ENCODE measurements around the gene NDOR1.

Gene NDOR1

DNA sequence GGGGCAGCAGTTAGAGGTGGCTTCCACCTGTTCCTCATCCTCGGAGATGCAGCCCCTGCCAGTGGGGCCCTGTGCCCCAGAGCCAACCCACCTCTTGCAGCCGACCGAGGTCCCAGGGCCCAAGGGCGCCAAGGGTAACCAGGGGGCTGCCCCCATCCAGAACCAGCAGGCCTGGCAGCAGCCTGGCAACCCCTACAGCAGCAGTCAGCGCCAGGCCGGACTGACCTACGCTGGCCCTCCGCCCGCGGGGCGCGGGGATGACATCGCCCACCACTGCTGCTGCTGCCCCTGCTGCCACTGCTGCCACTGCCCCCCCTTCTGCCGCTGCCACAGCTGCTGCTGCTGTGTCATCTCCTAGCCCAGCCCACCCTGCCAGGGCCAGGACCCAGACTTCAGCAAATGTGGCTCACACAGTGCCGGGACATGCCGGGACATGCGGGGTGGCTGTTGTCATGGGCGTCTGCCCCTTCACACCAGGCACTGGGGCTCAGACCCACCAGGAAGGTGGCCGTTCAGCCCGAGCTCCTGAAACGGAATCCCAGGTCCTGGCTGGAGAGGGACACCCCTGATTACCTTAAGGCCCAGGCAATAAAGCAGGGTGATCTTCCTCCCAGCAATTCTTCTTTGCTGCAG lies 20.3 kb downstream of the NDOR1 start:
- peaks cover 24% of the 10 kb centered on the region for H3K27me3 ChIP-seq (ENCODE audit: control insufficient read depth, insufficient read depth, low read length)
- no peaks in the 10 kb centered on the region for H3K36me3 ChIP-seq (ENCODE audit: control insufficient read depth, insufficient read depth, low read length)
- no peak overlapping the region for H3K4me3 ChIP-seq (ENCODE audit: low read length)
- peaks cover 8% of the 10 kb centered on the region for H3K4me1 ChIP-seq (ENCODE audit: control insufficient read depth, insufficient read depth, low read length)
- H3K9ac ChIP-seq (ENCODE audit: low read length) = no peak overlapping the region
- no peak overlapping the region for H3K27ac ChIP-seq (ENCODE audit: low read depth, low read length)

DNA sequence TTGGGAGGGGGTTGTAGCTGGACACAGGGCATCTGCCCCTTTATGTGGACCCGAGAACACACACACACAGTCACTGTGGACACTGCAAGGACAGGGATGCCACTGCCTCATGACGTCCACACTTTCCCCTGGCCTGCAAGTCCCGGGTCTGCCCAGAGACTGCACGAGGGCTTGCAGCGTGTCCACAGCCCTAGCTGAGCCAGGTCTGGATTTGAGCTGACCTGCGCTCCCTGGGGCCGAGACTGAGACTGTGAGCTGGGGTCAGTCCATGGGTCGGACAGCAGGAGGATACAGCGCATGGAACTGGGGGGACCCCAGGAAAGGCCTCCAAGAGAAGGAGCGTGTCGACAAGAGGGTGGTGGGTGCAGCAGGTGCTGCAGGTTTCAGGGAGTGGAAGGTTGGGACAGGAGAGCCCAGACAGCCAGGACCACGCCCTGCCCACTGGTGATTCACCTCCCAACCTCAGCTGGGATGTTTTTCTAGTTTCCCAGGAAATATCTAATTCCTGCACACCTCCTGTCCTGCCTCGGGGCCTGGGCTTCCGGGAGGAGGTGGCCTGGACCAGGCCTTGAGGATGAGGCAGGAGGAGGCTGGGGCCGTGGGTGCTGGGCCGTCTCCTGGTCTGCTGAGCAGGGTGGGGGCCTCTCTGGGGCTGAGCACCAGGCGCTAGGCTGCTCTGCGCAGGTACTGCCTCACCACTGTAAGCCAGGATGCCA lies 21.0 kb downstream of the NDOR1 start:
- H3K9ac ChIP-seq (ENCODE audit: low read length) = no peak overlapping the region

DNA sequence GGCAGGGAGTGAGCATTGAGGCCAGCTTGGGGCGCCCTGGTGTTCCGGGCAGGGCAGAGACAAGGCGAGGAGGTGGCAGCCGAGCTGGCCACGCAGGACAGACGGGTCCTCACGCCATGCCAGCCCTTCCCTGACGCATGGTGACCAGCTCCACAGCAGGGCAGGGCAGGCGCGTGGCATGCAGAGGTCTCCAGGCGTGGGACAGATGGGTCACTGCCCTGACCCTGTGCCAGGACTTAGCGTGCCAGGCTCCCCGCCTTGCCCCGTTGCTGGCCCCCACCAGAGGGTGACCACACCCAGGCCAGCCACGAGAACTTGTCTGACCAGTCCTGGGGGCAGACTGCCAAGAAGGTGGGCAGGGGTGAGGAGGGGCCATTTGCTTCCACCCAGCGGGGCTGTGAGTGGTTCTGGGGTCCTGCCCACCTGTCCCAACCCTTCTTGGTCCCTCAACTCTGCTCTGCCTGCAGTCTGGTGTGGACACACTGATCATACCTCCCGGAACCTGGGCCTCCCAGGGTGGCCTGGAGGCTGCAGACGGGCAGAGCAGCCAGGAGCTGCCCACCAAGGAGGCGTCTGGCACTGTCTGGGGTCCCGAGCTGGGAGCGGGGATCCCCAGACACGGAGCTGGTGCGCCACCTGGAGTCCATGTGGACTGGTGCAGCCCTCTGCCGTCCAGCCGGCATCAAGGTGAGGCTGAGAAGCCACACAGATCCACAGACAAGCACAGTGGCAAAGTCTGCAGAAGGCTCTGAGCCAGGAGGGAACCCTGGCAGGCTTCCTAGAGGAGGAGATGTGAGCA lies 21.8 kb downstream of the NDOR1 start, which contains the start of gene RNF224:
TSS of gene RNF224 (plus strand) at position 449 of the 799 bp plus-strand sequence. CDS start 834 bp downstream, outside the sequence.
- no peak within 1 kb of the TSS for H3K27ac ChIP-seq (ENCODE audit: low read depth, low read length)

More for the DNA sequence above, 21.0 kb downstream of the NDOR1 start:
- H3K4me3 ChIP-seq (ENCODE audit: low read length) = no peak overlapping the region
- H3K36me3 ChIP-seq (ENCODE audit: control insufficient read depth, insufficient read depth, low read length) = no peaks in the 10 kb centered on the region
- H3K27ac ChIP-seq (ENCODE audit: low read depth, low read length) = no peak overlapping the region
- peaks cover 24% of the 10 kb centered on the region for H3K27me3 ChIP-seq (ENCODE audit: control insufficient read depth, insufficient read depth, low read length)
- H3K4me1 ChIP-seq (ENCODE audit: control insufficient read depth, insufficient read depth, low read length) = peaks cover 8% of the 10 kb centered on the region

DNA sequence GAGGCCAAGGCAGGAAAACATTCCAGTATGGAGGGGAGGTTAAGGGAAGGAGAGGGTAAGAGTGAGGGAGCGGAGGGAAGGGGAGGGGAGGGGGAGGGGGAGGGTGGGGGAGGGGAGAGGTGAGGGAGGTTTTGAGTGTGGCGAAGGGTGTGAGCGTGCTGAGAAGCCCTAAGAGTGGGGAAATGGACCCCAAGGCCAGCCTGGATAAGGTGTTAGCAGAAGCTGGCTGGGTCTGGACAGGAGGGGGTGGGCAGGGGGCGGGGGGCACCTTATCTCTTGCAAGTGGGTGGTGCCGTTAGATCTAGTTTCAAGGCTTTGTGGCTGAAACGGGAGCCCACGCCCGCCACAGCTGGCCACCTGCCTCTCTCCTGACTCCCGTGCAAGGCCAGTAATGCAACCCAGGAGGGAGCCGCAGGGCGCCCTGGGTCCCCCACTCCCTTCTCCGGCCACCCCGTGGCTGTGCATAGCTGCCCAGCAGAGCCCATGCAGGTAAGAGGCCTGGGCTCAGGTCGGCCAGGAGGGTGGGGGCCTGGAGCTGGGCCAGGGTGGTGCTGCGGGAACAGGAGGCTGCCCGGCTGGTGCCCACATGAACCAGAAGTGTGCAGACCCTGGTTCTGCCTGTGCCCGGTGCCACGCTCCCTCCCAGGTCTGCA lies 22.5 kb downstream of the NDOR1 start:
- H3K9ac ChIP-seq (ENCODE audit: low read length) = no peak overlapping the region
- H3K27me3 ChIP-seq (ENCODE audit: control insufficient read depth, insufficient read depth, low read length) = peaks cover 28% of the 10 kb centered on the region
- peaks cover 4% of the 10 kb centered on the region for H3K4me1 ChIP-seq (ENCODE audit: control insufficient read depth, insufficient read depth, low read length)
- H3K36me3 ChIP-seq (ENCODE audit: control insufficient read depth, insufficient read depth, low read length) = no peaks in the 10 kb centered on the region
- no peak overlapping the region for H3K27ac ChIP-seq (ENCODE audit: low read depth, low read length)
- no peak overlapping the region for H3K4me3 ChIP-seq (ENCODE audit: low read length)

More for the DNA sequence above, 21.8 kb downstream of the NDOR1 start, which contains the start of gene RNF224:
- Histone ChIP-seq H3K9ac (ENCODE audit: low read length) (no peak within 1 kb of the TSS), H3K4me3 (ENCODE audit: low read length) (no peak within 1 kb of the TSS), H3K4me1 (ENCODE audit: control insufficient read depth, insufficient read depth, low read length) (peaks cover 8% of the 10 kb centered on the region), H3K27me3 (ENCODE audit: control insufficient read depth, insufficient read depth, low read length) (peaks cover 25% of the 10 kb centered on the region), H3K36me3 (ENCODE audit: control insufficient read depth, insufficient read depth, low read length) (no peaks in the 10 kb centered on the region)

DNA sequence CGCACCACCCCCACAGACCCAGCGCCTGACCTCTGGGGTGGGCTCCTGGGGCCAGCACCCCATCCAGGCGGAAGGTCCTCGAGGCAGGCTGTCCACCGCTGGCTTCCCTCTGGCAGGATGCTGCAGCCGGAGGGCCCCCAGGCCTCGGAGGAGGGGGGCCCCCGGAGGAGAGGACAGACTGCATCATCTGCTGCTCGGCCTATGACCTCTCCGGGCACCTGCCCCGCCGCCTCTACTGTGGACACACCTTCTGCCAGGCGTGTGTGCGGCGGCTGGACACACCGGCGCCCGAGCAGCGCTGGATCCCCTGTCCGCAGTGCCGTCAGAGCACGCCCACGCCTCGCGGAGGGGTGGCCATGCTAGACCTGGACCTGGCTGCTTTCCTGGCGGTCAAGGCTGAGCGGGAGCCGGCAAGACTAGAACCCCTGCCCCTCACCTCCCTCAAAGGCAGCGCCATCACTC lies 23.0 kb downstream of the NDOR1 start:
- H3K4me1 ChIP-seq (ENCODE audit: control insufficient read depth, insufficient read depth, low read length) = peaks cover 3% of the 10 kb centered on the region

DNA sequence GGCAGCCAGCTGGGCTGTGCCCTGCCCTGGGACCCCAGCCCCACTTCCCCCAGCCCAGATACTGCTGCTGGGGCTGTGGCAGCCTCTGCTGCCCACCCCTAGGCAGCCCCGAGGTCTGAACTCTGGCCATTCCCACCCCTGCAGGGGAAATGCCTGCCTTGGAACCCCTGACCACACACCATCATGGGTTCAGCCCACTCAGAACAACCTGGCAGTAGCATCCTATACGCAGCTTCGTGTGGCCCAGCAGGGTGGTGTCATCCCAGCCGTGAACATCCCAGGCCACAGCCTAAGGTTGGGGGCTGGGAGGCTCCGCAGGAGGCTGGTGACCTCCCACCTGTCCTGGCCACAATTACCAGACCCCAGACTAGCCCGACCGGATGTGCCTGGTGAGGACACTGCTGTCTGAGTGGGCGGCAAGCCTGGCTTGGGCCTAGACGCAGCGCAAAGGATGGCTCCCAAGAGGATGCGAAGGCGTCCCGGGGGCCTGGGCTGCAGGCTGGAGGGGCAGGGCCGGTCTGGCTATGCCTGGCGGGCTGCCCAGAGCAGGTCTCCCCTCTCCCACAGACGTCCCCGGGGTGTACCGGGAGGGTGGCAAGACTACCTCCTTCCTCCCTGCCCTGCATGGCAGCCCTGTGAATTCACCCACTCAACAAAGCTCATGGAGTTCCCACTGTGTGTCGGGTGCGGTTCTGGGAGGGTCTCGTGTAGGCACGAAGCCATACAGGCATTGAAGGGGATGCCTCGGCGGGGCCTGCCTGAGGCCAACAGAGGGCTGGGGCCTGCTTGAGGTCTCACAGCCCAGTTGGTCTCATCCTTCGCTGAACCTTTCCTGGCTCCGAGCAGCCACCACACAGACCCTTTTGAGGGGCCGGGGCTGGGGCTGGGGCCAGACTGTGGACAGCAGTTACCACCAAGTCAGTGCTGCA lies 23.7 kb downstream of the NDOR1 start:
- Histone ChIP-seq H3K27me3 (ENCODE audit: control insufficient read depth, insufficient read depth, low read length) (peaks cover 30% of the 10 kb centered on the region), H3K4me1 (ENCODE audit: control insufficient read depth, insufficient read depth, low read length) (no peaks in the 10 kb centered on the region), H3K9ac (ENCODE audit: low read length) (no peak overlapping the region), H3K4me3 (ENCODE audit: low read length) (no peak overlapping the region), H3K36me3 (ENCODE audit: control insufficient read depth, insufficient read depth, low read length) (no peaks in the 10 kb centered on the region), H3K27ac (ENCODE audit: low read depth, low read length) (no peak overlapping the region)

More for the DNA sequence above, 23.0 kb downstream of the NDOR1 start:
- H3K36me3 ChIP-seq (ENCODE audit: control insufficient read depth, insufficient read depth, low read length) = no peaks in the 10 kb centered on the region
- no peak overlapping the region for H3K9ac ChIP-seq (ENCODE audit: low read length)
- H3K27ac ChIP-seq (ENCODE audit: low read depth, low read length) = no peak overlapping the region
- no peak overlapping the region for H3K4me3 ChIP-seq (ENCODE audit: low read length)
- H3K27me3 ChIP-seq (ENCODE audit: control insufficient read depth, insufficient read depth, low read length) = peaks cover 28% of the 10 kb centered on the region

DNA sequence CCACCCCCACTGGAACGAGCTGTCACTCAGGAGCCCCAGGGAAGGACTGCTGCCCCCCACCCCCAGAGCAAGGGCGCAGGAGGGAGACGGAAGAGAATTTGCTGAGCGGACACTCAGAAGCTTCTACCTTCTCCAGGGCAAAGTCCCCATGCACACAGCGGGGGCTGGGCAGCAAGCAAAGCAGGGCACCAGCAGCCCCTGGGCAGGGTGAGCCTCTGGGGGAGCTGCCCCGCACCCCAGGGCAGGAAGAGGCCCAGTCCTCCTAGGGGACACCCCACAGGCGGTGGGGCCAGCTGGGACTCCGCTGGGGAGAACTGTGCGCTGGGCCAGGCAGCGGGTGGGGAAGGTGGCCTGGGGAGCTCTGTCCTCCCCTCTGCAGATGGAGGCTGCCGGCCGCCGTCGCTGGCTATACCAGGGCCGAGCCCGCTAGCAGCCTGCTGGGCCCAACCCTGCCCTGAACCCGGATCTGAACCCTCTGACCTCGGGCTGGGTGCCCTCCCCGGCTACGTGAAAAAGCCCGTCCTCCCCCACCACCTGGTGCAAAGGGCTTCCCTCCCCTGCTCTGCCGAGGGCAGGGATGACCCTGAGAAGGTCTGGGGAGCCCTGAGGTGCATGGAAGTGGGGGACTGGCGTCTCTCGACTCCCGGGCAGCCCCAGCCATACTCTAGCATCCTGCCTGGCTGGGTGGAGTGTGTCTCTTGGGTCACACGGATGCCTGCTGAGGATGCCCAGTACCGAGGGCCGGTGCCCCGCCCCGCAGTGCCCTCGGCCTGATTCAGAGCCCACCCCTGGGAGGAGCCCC lies 24.6 kb downstream of the NDOR1 start:
- H3K9ac ChIP-seq (ENCODE audit: low read length) = no peak overlapping the region
- no peak overlapping the region for H3K4me3 ChIP-seq (ENCODE audit: low read length)
- H3K27me3 ChIP-seq (ENCODE audit: control insufficient read depth, insufficient read depth, low read length) = peaks cover 39% of the 10 kb centered on the region
- H3K4me1 ChIP-seq (ENCODE audit: control insufficient read depth, insufficient read depth, low read length) = no peaks in the 10 kb centered on the region
- no peak overlapping the region for H3K27ac ChIP-seq (ENCODE audit: low read depth, low read length)
- H3K36me3 ChIP-seq (ENCODE audit: control insufficient read depth, insufficient read depth, low read length) = no peaks in the 10 kb centered on the region

DNA sequence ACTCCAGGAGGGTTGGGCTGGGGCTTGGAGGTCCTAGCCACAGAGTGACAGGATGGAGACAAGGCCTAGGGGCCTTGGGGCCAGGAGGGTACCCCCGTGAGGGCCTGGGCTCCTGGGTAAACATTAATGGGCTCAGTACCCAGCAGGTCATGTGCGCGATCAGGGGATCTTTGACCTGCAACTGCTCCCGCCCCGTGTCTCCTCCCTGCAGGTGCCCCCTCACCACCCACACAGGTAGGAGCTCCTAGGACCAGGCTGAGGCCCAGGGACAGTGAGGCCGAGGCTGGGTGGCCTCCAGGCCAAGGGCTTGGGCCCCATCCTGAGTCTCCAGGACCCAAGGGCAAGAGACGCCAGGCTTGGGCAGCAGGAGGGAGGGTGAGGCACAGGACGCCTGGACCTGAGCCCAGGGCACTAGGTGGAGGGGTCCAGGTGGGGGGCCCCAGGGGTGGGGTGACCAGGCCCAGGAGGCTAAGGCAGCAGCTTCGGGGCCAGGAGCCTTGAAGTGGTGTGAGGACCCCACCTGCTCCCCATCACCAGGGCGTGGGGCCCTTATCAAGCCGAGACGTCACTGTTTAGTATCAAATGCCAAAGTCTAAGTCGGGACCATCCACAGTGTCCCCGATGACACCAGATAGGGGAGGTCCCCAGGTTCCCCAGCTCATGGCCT lies 25.3 kb downstream of the NDOR1 start, which contains the start of gene SLC34A3:
TSS of gene SLC34A3 (plus strand) at position 197 of the 667 bp plus-strand sequence. CDS start 802 bp downstream, outside the sequence.
- Histone ChIP-seq H3K4me1 (ENCODE audit: control insufficient read depth, insufficient read depth, low read length) (peaks cover under 1% of the 10 kb centered on the region), H3K36me3 (ENCODE audit: control insufficient read depth, insufficient read depth, low read length) (no peaks in the 10 kb centered on the region), H3K27me3 (ENCODE audit: control insufficient read depth, insufficient read depth, low read length) (peaks cover 43% of the 10 kb centered on the region), H3K9ac (ENCODE audit: low read length) (no peak within 1 kb of the TSS), H3K27ac (ENCODE audit: low read depth, low read length) (no peak within 1 kb of the TSS), H3K4me3 (ENCODE audit: low read length) (no peak within 1 kb of the TSS)

DNA sequence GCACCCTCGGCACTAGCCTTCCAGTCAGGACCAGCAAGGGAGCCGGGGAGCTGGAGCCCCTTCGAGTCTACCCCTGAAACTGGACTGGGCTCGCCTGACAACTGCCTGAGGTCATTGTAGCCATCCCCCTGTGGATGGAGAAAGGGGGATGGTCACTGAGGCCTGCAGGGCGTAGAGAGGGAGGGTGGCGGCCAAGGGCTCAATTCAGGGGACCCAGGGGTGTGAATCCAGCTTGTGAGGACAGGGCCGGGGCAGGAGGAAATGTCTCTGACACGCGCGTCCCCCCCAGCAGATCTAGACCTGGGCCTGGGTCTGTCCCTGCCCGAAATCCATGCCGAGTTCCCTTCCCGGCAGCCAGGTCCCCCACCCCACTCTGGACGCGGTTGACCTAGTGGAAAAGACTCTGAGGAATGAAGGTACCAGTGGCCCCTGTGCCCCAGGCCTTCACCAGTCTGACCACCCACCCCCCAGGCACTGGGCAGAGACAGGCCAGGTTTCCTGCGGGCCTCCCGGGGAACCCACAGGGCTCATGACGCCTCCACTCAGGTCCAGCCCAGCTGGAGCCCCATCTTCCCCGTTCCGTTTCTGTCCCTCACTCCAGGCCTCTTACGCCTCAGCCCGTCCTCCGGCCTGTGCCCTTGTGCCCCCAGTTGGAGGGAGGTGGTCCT lies 26.0 kb downstream of the NDOR1 start:
- no peak overlapping the region for H3K9ac ChIP-seq (ENCODE audit: low read length)
- H3K27me3 ChIP-seq (ENCODE audit: control insufficient read depth, insufficient read depth, low read length) = peaks cover 43% of the 10 kb centered on the region
- H3K4me1 ChIP-seq (ENCODE audit: control insufficient read depth, insufficient read depth, low read length) = peaks cover 4% of the 10 kb centered on the region
- no peak overlapping the region for H3K27ac ChIP-seq (ENCODE audit: low read depth, low read length)
- H3K4me3 ChIP-seq (ENCODE audit: low read length) = no peak overlapping the region
- no peaks in the 10 kb centered on the region for H3K36me3 ChIP-seq (ENCODE audit: control insufficient read depth, insufficient read depth, low read length)

DNA sequence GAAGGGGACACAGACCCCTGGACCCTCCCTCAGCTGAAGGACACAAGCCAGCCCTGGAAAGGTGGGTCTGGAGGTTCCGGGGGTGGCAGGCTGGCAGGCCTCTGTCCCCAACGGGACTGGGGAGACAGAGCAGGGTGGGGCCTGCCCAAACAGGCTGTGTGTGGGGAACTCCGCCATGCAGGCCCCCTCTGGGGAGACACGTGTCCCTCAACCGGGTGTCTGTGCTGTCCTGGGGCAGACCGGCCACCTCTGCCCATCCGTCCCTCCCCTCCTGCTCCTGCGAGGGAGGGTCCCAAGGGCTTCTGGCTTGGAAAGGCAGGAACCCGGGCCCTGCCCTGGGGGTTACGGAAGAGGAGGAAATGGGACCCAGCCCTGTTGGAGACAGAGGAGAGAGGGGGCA lies 26.6 kb downstream of the NDOR1 start:
- H3K27ac ChIP-seq (ENCODE audit: low read depth, low read length) = no peak overlapping the region
- H3K4me1 ChIP-seq (ENCODE audit: control insufficient read depth, insufficient read depth, low read length) = peaks cover 9% of the 10 kb centered on the region
- no peaks in the 10 kb centered on the region for H3K36me3 ChIP-seq (ENCODE audit: control insufficient read depth, insufficient read depth, low read length)
- no peak overlapping the region for H3K4me3 ChIP-seq (ENCODE audit: low read length)
- H3K27me3 ChIP-seq (ENCODE audit: control insufficient read depth, insufficient read depth, low read length) = peaks cover 43% of the 10 kb centered on the region
- no peak overlapping the region for H3K9ac ChIP-seq (ENCODE audit: low read length)
